Neural cell (in vitro differentiated cells): ENCODE results near the gene LBR. TPM values are rescaled to one million over a fixed set of nuclear protein-coding genes. Genes with fewer than 3 reads are reported as not detected.

ENCODE experiments used
- H2AFZ ChIP-seq: fragments of 200-600, 300-800 bp; sonication (generic), shearing (Covaris generic); 2 replicates; pipeline ENCODE4 v1.6.0; 2014; ENCODE audit warnings: low read depth, mild to moderate bottlenecking, antibody characterized with exemption, low read length, moderate library complexity
- H3F3A ChIP-seq: fragments of 200-600 bp; shearing (Covaris generic); 2 replicates; pipeline ENCODE4 v1.6.1; 2016; ENCODE audit warnings: mild to moderate bottlenecking, moderate library complexity, mixed read lengths, antibody characterized with exemption, low read length; ENCODE audit not compliant: insufficient read depth, poor library complexity, severe bottlenecking
- H3K27ac ChIP-seq: fragments of 200-600, 300-800 bp; sonication (generic), shearing (Covaris generic); 2 replicates; pipeline ENCODE4 v1.5.1; 2014; ENCODE audit warnings: mild to moderate bottlenecking, low read length, moderate library complexity
- H3K27me3 ChIP-seq: fragments of 300-800, 200-600 bp; sonication (generic), shearing (Covaris generic); 2 replicates; pipeline ENCODE4 v1.6.0; 2014; ENCODE audit warnings: mild to moderate bottlenecking, low read depth, low read length, moderate library complexity; ENCODE audit not compliant: insufficient read depth
- H3K36me3 ChIP-seq: fragments of 300-800, 200-600 bp; sonication (generic), shearing (Covaris generic); 2 replicates; pipeline ENCODE4 v1.5.1; 2014; ENCODE audit warnings: mild to moderate bottlenecking, antibody characterized with exemption, low read length, moderate library complexity; ENCODE audit not compliant: insufficient read depth
- H3K4me2 ChIP-seq: fragments of 300-800, 200-600 bp; sonication (generic), shearing (Covaris generic); 2 replicates; pipeline ENCODE4 v1.6.0; 2014; ENCODE audit warnings: mild to moderate bottlenecking, low read length
- H3K4me3 ChIP-seq: fragments of 300-800, 200-600 bp; sonication (generic), shearing (Covaris generic); 2 replicates; pipeline ENCODE4 v1.5.1; 2014; ENCODE audit warnings: mild to moderate bottlenecking, low read length, moderate library complexity
- H3K79me2 ChIP-seq: fragments of 200-600 bp; shearing (Covaris generic); replicated peaks from 2 replicates; pipeline ENCODE4 v1.6.0; 2014; ENCODE audit warnings: mild to moderate bottlenecking, low read length, moderate library complexity; ENCODE audit not compliant: insufficient read depth
- H3K9ac ChIP-seq: fragments of 300-800, 200-600 bp; sonication (generic), shearing (Covaris generic); 2 replicates; pipeline ENCODE4 v1.6.1; 2016; ENCODE audit warnings: mild to moderate bottlenecking, low read length, mixed read lengths
- H3K9me2 ChIP-seq: fragments of 200-600 bp; shearing (Covaris generic); 2 replicates; pipeline ENCODE4 v1.6.1; 2016; ENCODE audit warnings: mild to moderate bottlenecking, low read length, mixed read lengths; ENCODE audit not compliant: insufficient read depth
- H3K9me3 ChIP-seq: fragments of 200-600, 300-800 bp; sonication (generic), shearing (Covaris generic); 2 replicates; pipeline ENCODE4 v1.6.1; 2016; ENCODE audit warnings: mild to moderate bottlenecking, mixed run types, low read length, moderate library complexity, mixed read lengths
- H4K20me1 ChIP-seq: fragments of 200-600 bp; shearing (Covaris generic); 2 replicates; pipeline ENCODE4 v1.6.1; 2016; ENCODE audit warnings: mild to moderate bottlenecking, mixed run types; ENCODE audit not compliant: insufficient read depth
- EP300 ChIP-seq: fragments of 450-650 bp; conservative IDR thresholded peaks from 2 replicates; pipeline ENCODE4 v1.6.1; 2014; ENCODE audit warnings: antibody characterized with exemption, mild to moderate bottlenecking, moderate library complexity; ENCODE audit not compliant: poor library complexity, severe bottlenecking
- EZH2 ChIP-seq: fragments of 200-600, 300-800 bp; shearing (Covaris generic), sonication (generic); IDR thresholded peaks from 2 replicates; pipeline ENCODE4 v1.6.1; 2014; ENCODE audit warnings: antibody characterized with exemption, low read length, borderline replicate concordance, mild to moderate bottlenecking; ENCODE audit not compliant: insufficient read depth, poor library complexity, severe bottlenecking
- MXI1 ChIP-seq: fragments of 450-650 bp; conservative IDR thresholded peaks from 2 replicates; pipeline ENCODE4 v1.6.1; 2014; ENCODE audit warnings: antibody characterized with exemption, mild to moderate bottlenecking; ENCODE audit not compliant: poor library complexity, severe bottlenecking
- POLR2AphosphoS5 ChIP-seq: IDR thresholded peaks from 2 replicates; pipeline ENCODE4 v1.6.1; 2012
- RAD21 ChIP-seq: fragments of 450-650 bp; conservative IDR thresholded peaks from 2 replicates; pipeline ENCODE4 v1.6.1; 2014; ENCODE audit warnings: antibody characterized with exemption, mild to moderate bottlenecking, moderate library complexity
- SMC3 ChIP-seq: fragments of 450-650 bp; conservative IDR thresholded peaks from 2 replicates; pipeline ENCODE4 v1.6.1; 2014; ENCODE audit warnings: antibody characterized with exemption, mild to moderate bottlenecking, moderate library complexity; ENCODE audit not compliant: poor library complexity
- TAF1 ChIP-seq: IDR thresholded peaks from 2 replicates; pipeline ENCODE4 v1.6.1; 2012; ENCODE audit warnings: low read depth
- polyA plus RNA-seq: library from polyadenylated mRNA; depleted of rRNA; stranded (reverse); fragments of >200 nt; gene quantifications from 2 replicates; pipeline ENCODE4 v1.2.3, GENCODE V29; 2014
- TF ChIP-seq, protein P1 (sequence below): IDR thresholded peaks from 2 replicates; pipeline ENCODE4 v1.6.1; 2012; ENCODE audit warnings: borderline replicate concordance
- TF ChIP-seq, protein P2 (sequence below): fragments of 450-650 bp; IDR thresholded peaks from 2 replicates; pipeline ENCODE4 v1.5.1; 2014; ENCODE audit warnings: antibody characterized with exemption, mild to moderate bottlenecking, moderate library complexity; ENCODE audit not compliant: poor library complexity, severe bottlenecking

The LBR gene
- polyA plus RNA-seq, 1 donor from 2014 or later, result 156 TPM

DNA sequence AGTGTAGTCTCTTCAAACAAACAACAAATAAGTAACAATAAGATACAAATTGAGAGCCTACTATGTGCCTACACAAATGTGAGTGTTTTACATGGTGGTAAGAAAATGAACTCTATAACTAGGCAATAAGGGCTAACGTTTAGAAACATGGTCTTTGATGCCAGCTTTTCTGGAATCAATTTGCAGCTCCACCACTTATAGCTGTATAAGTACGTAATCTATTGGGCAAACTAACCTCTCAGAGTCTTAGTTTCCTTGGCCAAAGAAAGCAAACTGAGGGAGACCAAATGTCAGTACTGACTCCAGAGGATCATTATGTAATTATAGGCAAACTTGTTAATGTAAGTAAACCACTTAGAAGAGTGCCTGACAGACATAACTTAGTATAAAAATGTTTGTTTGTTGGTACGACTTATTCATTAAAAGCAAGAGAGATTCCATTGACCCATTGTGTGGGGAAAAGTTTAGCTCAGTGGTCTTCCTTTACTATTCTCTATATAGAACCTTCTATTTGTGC, 59.7 kb downstream of the LBR start:
- H4K20me1 ChIP-seq, result no peaks in the 10 kb centered on the region
- no peaks in the 10 kb centered on the region for H3K9me2 ChIP-seq
- no peaks in the 10 kb centered on the region for H3K36me3 ChIP-seq
- H3K79me2 ChIP-seq, result no peaks in the 10 kb centered on the region
- no peak overlapping the region for H3K4me2 ChIP-seq
- no peaks in the 10 kb centered on the region for H3K27me3 ChIP-seq
- H3F3A ChIP-seq, result no peaks in the 10 kb centered on the region
- no peaks in the 10 kb centered on the region for H3K9me3 ChIP-seq
- H3K4me3 ChIP-seq, result no peak overlapping the region
- no peak overlapping the region for H2AFZ ChIP-seq
- H3K27ac ChIP-seq, result no peak overlapping the region
- no peak for TF ChIP-seq POLR2AphosphoS5
- TF ChIP-seq, protein P1, sequence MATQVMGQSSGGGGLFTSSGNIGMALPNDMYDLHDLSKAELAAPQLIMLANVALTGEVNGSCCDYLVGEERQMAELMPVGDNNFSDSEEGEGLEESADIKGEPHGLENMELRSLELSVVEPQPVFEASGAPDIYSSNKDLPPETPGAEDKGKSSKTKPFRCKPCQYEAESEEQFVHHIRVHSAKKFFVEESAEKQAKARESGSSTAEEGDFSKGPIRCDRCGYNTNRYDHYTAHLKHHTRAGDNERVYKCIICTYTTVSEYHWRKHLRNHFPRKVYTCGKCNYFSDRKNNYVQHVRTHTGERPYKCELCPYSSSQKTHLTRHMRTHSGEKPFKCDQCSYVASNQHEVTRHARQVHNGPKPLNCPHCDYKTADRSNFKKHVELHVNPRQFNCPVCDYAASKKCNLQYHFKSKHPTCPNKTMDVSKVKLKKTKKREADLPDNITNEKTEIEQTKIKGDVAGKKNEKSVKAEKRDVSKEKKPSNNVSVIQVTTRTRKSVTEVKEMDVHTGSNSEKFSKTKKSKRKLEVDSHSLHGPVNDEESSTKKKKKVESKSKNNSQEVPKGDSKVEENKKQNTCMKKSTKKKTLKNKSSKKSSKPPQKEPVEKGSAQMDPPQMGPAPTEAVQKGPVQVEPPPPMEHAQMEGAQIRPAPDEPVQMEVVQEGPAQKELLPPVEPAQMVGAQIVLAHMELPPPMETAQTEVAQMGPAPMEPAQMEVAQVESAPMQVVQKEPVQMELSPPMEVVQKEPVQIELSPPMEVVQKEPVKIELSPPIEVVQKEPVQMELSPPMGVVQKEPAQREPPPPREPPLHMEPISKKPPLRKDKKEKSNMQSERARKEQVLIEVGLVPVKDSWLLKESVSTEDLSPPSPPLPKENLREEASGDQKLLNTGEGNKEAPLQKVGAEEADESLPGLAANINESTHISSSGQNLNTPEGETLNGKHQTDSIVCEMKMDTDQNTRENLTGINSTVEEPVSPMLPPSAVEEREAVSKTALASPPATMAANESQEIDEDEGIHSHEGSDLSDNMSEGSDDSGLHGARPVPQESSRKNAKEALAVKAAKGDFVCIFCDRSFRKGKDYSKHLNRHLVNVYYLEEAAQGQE, result no peak
- no peak overlapping the region for H3K9ac ChIP-seq

DNA sequence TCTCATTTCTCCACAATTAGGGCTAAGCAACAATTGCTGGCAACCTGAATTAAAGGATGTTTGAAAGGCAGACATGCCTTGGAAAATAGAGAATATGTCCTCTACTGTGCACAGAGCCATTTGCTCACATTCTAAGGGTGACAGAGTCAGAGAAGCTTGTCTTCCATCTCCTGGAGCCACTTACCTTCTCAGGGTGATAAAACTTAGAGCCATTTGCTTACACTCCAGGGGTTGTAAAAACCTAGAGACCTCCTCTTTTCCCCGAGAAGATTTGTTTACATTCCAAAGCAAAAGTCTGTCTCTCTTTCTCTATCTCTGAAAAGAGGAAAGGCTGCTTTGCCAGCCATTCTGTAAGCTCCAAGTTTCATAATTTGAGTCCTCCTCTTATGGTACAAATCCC, 61.3 kb downstream of the LBR start:
- H4K20me1 ChIP-seq, result no peaks in the 10 kb centered on the region
- H3K27me3 ChIP-seq, result no peaks in the 10 kb centered on the region
- H3K4me2 ChIP-seq, result no peak overlapping the region
- H3K79me2 ChIP-seq, result no peaks in the 10 kb centered on the region
- no peak overlapping the region for H3K4me3 ChIP-seq
- H3K36me3 ChIP-seq, result no peaks in the 10 kb centered on the region
- no peak overlapping the region for H2AFZ ChIP-seq
- no peak for TF ChIP-seq POLR2AphosphoS5
- no peak for TF ChIP-seq TAF1
- no peak for TF ChIP-seq EZH2
- no peak for TF ChIP-seq MXI1
- no peak for TF ChIP-seq EP300
- TF ChIP-seq, protein P1, result no peak
- TF ChIP-seq SMC3, result no peak
- TF ChIP-seq, protein P2, sequence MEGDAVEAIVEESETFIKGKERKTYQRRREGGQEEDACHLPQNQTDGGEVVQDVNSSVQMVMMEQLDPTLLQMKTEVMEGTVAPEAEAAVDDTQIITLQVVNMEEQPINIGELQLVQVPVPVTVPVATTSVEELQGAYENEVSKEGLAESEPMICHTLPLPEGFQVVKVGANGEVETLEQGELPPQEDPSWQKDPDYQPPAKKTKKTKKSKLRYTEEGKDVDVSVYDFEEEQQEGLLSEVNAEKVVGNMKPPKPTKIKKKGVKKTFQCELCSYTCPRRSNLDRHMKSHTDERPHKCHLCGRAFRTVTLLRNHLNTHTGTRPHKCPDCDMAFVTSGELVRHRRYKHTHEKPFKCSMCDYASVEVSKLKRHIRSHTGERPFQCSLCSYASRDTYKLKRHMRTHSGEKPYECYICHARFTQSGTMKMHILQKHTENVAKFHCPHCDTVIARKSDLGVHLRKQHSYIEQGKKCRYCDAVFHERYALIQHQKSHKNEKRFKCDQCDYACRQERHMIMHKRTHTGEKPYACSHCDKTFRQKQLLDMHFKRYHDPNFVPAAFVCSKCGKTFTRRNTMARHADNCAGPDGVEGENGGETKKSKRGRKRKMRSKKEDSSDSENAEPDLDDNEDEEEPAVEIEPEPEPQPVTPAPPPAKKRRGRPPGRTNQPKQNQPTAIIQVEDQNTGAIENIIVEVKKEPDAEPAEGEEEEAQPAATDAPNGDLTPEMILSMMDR, result no peak
- TF ChIP-seq RAD21, result no peak
- H3K9me3 ChIP-seq, result no peaks in the 10 kb centered on the region
- no peaks in the 10 kb centered on the region for H3K9me2 ChIP-seq
- H3K9ac ChIP-seq, result no peak overlapping the region
- H3F3A ChIP-seq, result no peaks in the 10 kb centered on the region
- H3K27ac ChIP-seq, result no peak overlapping the region
